HG02973 (cell line): Measurements from ENCODE around the gene FLII.

Experiments used
- ATAC-seq: cut with Tn5 transposase; IDR thresholded peaks from one replicate; pipeline ENCODE4 v1.9.1; 2021; ENCODE audit warnings: moderate library complexity; ENCODE audit not compliant: unreplicated experiment

The FLII gene

DNA sequence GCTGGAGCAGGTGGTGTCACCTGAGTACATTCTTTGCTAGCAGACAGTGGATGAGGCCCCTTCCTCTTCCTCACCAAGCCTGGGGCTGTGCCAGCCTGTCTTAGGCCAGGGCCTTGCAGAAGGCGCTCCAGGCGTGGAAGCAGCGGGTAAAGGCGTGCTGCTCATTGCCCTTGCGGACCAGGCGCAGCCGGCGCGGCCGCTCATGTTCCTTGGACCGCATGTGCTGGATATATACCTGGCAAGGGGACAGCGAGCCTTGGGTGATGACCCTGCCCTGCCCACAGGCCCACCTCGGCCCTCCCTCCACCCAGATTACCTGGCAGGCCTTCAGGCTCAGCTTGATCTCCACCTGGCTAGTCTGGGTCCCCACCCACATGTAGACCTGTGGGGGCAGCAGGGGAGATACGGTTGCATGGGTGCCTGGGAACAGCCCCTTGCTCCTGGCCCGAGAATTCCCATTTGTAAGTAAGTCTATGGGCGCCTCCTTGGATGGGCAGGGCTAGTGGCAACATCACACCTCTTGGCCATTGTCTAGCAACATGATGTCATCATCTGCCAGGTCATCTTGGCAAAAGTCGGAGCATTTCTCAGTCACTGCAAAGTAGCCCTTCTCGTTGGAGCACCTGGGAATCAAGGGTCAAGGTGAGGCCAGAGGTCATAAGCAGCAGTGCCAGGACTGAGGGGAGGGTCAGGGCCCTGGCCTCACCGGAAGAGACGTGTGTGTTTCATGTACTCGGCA is 13.3 kb downstream of the FLII start:
- ATAC-seq: no peak

DNA sequence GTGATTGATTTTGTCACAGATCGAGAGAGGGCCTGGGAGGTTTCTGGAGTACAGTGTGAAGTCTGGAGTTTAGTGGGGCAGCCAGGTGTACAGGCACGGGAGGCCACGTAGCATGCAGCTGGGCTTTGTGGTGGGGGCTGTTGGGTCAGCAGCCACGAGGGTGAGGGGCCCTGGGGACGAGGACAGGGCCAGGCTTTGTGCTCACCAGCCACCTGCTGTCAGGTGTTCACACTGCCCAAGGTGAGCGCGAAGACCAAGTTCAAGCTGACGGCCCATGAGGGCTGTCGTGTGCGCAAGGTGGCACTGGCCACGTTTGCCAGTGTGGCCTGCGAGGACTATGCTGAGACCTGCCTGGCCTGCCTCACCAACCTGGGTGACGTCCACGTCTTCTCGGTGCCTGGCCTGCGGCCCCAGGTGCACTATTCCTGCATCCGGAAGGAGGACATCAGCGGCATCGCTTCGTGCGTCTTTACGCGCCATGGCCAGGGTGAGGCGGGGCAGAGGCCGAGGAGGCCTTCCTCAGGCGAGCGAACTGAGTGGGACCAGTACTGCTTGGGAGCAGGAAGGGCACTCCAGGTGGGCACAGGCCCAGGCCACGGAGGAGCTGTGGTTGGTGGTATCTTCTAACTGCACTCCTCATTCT is 17.2 kb downstream of the FLII start:
- no peak for ATAC-seq

DNA sequence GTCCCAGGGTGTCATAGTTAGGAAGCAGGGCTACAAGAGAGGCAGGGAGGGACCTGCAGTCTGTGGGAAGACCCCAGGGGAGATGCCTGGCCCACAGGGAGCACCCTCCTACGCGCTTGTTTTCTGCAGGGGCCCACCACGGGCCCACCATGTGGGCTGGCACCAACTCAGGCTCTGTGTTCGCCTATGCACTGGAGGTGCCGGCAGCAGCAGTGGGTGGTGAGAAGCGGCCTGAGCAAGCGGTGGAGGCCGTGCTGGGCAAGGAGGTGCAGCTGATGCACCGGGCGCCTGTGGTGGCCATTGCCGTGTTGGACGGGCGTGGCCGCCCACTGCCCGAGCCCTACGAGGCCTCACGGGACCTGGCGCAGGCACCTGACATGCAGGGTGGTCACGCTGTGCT is 18.1 kb downstream of the FLII start:
- no peak for ATAC-seq

DNA sequence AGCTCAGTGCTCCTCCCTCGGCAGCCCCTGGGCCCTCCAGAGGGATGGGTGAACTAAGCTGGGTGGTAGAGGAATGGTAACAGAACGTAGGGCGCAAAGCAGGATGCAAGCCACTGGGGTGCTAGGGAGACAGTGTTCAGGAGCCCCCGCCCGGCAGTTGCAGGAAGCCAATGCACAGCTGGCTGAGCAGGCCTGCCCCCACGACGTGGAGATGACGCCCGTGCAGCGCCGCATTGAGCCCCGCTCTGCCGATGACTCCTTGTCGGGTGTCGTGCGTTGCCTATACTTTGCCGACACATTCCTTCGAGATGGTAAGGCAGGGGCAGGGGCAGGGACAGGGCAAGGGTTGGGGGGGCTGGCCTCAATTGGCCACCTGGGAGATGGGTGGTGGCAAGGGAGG is 20.2 kb downstream of the FLII start:
- no peak for ATAC-seq

DNA sequence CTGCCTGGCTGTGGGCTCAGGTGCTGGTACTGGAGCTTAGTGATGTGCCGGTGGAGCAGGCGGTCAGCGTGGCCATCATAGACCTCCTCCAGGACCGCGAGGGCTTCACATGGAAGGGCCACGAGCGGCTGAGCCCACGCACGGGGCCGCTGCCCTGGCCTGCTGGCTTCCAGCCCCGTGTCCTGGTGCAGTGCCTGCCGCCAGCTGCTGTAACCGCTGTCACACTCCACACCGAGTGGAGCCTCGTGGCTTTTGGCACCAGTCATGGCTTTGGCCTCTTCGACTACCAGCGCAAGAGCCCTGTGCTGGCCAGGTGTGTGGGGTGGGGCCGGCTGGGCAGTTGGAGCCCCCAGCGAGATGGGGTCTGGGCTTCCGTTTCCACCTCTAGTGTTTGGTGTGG is 21.1 kb downstream of the FLII start:
- no peak for ATAC-seq

DNA sequence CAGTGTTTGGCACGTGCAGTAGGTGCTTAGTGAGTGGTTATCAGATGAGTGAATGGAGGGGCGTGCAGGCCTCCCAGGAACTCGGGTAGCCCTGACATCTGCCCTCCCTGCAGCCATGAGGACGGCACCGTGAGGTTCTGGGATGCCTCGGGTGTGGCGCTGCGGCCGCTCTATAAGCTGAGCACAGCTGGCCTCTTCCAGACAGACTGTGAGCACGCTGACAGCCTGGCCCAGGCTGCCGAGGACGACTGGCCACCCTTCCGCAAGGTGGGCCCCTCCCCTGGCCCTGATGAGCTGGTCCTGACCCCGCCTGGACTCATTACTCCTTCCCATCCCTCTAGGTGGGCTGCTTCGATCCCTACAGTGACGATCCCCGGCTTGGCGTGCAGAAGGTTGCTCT is 22.0 kb downstream of the FLII start:
- ATAC-seq: no peak

DNA sequence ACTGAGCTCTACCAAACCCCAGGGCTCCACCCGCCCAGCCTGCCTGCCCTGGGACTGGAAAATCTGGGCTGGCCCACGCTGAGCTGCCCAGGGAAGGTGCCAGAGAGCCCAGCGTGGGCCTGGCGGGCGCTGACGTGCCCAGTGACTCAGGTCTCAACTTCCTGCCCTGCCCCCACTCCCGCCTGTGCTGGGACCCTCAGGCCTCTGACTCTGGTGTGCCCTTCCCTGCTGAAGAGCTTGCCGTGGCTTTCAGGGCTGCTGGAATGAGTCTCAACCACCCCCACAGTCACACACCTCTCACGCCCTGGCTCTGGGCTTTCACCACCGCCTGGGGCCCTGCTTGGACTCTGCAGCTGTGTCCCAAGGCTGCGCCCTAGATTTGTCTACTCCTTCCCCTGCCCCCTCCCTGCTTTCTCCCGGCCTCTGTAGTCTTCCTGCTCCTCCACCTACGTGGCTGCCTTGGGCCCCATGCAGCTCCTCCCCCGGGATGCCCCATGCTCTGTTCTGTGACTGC is 22.7 kb downstream of the FLII start:
- no peak for ATAC-seq

DNA sequence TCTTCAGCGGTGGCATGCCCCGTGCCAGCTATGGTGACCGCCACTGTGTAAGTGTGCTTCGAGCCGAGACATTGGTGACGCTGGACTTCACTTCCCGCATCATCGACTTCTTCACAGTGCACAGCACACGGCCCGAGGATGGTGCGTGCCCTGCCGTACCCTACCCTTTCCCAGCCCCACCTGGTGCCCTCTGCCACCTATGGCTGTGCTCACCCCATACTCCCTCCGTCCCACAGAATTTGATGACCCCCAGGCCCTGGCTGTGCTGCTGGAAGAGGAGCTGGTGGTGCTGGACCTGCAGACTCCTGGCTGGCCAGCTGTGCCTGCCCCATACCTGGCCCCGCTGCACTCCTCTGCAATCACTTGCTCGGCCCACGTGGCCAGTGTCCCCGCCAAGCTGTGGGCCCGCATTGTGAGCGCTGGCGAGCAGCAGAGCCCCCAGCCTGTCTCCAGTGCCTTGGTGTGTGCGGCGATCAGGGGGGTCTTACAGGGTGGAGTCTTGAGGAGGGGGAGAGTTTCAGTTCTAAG is 23.6 kb downstream of the FLII start:
- ATAC-seq: no peak

DNA sequence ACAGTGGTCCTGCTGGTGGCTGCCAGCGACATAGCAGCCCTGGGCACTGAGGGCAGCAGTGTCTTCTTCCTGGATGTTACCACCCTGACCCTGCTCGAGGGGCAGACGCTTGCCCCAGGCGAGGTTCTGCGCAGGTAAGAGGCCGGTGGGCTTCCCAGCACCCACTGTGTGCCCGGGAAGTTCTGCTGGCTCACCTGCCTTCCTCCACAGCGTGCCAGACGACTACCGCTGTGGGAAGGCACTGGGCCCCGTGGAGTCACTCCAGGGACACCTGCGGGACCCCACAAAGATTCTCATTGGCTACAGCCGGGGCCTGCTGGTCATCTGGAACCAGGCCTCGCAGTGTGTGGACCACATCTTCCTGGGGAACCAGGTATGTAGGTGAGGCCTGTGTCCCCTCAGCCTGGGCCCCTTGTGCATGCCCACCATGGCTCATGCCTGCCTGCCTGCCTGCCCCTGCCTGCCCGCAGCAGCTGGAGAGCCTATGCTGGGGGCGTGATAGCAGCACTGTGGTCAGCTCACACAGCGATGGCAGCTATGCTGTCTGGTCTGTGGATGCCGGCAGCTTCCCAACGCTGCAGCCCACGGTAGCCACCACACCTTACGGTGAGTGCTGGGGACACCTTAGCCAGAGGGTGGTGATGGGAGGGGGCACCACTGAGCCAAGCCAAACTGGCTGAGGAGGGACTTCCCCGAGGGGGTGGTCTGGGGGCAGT is 24.6 kb downstream of the FLII start:
- no peak for ATAC-seq

DNA sequence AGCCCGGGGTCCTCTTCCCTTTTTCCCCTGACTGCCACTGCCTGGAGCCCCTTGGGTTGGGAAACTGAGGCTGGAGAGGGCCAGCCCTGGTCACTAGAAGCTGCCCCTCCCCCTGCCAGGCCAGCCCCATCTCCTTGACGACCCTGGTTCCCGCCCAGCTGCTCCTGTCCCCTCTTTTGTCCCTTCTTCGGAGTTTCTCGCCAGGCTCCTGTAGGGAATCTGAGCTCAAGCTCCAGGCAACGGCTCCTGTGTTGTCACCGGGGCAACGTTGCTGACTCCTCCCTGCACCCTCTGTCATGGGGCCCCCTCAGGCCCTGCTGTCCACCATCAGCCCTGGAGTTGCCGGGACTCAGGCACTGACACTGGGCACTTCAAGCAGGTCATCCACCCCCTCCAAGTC is 27.4 kb downstream of the FLII start:
- no peak for ATAC-seq

DNA sequence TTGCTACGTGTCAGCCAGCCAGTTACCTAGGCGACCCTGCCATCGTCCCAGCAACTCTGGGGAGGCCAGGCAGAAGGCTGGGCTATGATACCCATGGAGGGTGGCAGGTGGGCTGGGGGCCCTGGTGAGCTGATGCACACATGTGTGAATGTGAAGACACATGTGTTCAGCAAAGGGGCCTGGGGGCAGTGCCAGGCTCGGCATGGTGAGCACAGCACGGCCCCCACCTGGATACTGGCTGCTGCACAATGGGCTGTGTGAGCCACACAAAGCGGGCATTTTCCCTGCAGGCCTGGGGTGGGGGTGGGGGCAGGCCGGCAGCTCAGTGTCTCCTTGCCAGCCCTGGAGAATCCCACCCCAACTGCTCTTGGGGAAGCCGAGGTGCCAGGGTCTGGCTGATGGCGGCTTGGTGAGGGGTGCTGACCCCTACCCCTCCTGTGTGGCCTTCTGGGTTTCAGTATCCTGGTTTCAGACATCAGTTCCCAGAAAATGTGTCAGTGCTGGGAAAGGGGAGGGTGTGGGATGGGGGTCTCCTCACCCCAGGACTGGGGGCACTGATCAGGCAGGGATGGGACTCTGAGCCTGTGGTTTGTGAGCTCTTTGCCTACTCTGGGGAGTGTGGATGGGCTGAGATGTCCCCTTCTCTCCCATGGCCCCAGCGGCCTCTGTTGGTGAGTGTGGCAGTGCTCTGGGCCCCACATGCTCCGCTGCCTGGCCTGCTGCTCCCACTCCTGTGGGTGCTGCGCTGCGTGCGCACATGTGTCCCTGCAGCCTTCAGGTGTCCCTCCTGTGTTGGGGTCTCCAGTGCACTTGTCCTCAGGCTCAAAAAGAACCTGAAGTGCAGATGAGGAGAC is 28.0 kb downstream of the FLII start:
- no peak for ATAC-seq

DNA sequence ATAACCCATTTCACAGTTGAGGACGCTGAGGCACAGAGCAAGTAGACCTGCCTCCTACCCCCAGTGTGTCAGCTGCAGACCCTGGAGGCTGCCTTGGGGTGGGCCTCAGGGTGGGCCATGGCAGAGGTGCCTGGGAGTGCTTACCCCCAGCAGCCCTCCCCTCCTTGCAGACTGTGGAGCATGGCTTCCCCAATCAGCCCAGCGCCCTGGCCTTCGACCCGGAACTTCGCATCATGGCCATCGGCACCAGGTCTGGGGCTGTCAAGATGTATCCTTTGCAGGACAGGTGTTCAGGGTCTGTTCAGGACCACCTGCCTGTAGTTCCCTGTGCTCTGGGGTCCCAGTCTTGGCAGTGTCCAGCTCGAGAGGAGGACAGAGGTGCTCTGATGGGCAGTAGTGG is 28.8 kb downstream of the FLII start:
- ATAC-seq: no peak

DNA sequence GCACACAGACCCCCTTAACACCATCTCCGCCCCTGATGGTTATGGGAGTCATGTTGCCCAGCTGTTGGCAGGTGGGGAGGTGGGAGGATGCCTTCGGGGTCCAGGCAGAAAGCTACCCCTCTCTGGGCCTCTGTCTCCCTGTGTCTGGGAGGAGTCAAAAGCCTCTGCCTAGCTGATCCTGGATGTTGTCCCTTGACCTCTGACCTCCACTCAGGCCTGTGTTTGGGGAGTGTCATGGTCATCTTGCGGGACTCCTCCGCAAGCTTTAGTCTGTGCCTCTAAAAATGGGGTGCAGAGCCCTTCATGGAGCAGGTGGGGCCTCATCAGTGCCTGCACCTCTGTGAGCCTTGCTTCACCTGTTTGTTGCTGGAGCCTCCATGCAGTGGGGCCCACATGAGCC is 29.3 kb downstream of the FLII start:
- no peak for ATAC-seq

DNA sequence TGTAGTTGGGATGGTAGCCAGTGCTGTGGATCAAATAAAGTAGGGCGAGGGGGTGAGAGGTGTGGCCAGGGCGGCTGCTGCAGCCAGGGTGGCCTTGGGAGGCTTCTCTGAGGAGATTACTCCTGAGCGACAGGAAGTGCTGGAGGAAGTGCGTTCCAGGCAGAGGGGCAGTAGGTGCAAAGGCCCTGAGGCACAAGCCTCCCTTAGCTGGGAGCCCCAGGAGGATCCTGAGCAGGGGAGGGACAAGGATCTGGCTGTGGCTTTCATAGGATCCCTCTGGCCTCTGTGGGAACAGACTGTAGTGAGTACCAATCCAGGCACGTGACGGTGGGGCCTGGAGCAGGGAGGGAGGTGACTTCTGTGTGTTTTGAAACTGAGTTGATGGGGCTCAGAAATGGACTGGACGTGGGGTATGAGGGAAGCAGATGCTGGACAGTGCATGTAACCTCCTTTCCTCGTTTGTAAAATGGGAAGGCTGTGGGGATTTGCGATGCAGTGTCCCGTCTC is 30.3 kb downstream of the FLII start:
- ATAC-seq: no peak

DNA sequence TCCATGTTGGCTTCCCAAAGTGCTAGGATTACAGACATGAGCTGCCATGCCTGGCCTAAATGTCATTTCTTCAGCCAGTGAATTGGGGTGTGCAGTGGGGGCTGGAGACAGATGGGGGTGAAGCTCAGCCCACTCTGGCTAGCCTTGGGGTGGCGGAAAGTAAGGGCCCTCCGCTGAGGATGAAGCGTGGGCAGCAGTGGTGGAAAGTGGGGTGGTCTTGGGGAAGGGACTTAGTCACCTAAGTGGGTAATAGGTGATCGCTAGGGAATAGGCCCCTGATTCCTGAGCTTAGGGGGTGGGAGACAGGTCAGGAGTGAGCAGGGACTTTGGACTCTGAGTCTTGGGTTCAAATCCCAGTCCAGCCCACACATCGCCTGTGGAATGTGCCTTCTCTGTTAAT is 30.9 kb downstream of the FLII start:
- no peak for ATAC-seq

DNA sequence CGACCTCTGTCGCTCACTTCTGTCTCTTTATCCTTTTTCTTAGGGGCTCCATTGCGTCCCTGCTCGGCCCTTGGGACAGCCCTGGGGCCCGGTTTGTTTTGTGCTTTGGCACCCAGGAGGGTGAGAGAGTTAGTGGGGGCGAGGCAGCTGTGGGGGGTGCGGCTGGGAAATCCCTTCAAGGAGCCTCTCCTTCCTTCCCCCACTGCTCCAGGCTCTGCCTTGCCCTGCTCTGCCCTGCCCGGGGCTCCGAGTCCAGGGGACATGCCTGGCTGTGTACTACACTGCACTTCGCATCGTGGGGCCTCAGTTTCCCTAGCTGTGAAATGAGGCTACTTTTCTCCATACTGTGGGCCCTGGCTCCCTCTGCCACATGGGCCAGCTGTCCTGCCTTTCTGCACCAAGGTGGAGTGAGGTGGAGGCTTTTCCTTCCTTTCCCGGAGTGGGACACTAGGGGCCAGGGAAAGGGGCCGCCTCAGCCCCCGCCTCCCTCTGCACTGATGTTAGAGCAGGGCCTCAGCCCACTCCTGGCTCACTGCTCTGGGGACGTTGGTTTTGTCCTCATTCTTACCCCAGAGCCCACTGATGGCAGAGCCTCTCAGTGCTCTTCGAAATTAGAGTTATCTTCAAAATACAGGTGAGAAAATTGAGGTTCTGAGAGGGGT is 32.1 kb downstream of the FLII start:
- ATAC-seq: no peak

DNA sequence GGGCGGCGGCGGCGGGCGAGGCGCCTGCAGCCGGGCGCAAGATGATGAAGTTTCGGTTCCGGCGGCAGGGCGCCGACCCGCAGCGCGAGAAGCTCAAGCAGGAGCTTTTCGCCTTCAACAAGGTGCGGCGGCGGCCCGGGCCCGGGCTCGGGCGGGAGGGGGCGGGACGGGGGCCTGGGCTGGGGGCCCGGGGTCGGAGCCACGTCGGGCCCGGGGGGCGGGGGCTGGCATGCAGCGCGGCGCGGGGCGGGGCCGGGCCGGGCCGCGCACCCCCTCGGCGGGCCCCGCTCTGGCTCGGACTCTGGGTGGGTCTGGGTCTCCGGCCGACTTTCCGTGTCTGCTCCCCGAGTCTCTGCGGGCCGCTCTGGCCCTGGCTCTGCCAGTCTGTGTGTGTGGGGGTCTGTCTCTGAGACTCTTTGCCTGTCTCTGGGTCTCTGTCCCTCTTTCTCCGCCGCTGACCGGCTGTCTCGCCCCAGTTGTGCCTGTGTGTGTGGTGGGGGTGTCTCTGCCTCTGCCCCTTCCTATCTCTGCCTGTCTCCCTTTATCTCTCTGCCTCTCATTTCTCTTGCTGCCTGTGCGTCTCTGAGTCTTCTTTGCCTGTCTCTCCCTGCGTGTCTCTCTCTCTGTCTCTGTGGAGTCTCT is 32.8 kb downstream of the FLII start:
- no peak for ATAC-seq

DNA sequence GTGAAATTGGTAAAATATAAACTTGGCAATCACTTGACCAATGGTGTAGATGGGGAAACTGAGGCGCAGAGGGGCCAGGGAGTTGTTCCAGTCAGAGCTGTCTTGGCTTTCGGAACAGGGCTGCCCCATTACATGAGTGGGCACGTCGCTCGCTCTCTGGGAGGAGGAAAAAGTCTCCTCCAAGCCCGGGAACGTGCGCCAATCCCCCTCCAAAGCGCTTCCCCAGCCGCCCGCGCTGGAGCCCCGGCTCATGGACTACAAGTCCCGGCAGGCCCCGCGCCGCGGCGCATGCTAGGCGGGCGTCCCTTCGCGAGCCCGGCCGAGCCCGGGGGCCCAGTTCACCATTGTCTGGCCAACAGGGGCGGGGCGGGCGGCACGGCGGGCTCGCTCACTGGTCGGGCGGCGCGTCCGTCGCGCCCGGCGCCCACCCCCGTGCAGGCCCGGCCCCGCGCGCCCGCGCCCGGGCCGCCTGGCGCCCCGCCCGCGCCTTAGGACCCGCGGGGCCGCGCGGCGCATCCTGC is 33.4 kb downstream of the FLII start, which contains the start of gene LLGL1:
Gene LLGL1, plus strand, starts transcription at position 515 of the 521 bp plus-strand sequence. CDS start 48 bp downstream, outside the sequence.
- peak; percentile 81 for ATAC-seq
